ENCODE measurements around the gene MISP.
"Not testable (repeated sequence)": the region's sequence is repeated elsewhere in the genome, so short reads cannot be mapped to it uniquely, and the experiment has no call there.

The MISP gene, protein sequence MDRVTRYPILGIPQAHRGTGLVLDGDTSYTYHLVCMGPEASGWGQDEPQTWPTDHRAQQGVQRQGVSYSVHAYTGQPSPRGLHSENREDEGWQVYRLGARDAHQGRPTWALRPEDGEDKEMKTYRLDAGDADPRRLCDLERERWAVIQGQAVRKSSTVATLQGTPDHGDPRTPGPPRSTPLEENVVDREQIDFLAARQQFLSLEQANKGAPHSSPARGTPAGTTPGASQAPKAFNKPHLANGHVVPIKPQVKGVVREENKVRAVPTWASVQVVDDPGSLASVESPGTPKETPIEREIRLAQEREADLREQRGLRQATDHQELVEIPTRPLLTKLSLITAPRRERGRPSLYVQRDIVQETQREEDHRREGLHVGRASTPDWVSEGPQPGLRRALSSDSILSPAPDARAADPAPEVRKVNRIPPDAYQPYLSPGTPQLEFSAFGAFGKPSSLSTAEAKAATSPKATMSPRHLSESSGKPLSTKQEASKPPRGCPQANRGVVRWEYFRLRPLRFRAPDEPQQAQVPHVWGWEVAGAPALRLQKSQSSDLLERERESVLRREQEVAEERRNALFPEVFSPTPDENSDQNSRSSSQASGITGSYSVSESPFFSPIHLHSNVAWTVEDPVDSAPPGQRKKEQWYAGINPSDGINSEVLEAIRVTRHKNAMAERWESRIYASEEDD

DNA sequence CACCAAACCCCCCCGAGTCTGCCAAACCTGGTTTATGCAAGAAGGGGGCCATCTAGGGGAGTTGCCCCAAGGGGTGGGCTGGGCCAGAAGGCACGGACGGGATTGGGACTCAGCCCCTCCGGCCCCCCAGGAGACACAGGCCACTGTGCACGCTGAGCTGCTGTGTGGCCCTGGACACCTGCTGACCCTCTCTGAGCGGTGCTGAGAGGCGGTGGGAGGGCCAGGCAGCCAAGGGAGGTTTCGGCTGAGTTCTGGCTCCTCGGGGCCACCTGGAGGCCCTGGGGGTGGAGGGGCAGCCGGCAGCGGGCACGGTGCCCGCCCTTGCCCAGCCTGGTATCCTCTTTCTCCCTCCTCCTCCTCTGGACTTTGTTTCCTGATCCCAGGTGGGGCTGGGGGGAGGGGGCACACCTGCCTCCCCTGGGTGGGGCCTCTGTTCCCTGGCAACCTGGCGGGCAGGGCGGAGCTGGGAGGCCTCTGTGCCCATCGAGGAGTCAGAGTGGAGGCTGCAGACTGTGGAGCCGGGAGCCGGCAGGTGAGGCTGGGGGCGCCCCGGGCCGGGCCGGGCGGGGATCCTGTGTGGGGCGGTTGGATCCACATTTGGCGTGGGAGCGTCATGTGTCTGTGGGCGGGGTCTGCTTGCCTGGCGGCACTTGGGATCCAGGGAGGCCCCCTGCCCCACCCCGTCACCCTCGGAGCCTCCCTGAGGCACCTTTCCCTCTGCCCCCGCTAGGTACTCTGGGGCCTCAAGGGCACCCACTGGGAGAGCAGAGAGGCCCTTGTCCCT, at the start of gene MISP:
MISP (plus strand) TSS at position 473 of the 784 bp plus-strand sequence. CDS start 5,835 bp downstream, outside the sequence.
- DNase-seq (ENCODE audit: low read depth): no peak

DNA sequence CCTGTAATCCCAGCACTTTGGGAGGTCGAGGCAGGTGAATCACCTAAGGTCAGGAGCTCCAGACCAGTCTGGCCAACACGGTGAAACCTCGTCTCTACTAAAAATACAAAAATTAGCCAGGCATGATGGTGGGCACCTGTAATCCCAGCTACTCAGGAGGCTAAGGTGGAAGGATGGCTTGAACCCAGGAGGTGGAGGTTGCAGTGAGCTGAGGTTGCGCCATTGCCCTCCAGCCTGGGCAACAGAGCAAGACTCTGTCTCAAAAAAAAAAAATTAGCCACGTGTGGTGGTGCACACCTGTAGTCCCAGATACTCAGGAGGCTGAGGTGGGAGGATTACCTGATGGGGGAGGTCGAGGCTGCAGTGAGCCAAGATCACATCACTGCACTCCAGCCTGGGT, 48.1 kb upstream of the MISP start:
- DNase-seq (ENCODE audit: low read depth): not testable (repeated sequence)

DNA sequence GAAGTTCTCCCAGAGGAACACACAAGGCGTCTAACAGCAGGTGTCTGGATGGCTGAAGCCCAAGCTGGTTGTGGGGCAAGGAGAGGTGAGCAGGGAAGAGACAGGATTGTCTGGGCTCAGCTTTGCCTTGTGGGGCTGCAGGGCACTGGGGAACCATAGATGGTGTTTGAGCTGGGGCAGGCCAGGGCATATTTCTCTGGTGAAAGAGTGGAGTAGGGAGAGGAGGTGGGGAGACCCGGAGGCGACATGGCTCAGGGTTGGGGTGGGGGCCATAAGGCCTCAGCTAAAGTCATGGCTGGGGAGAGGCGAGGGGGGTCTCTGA, 47.6 kb upstream of the MISP start:
- no peak for DNase-seq (ENCODE audit: low read depth)

DNA sequence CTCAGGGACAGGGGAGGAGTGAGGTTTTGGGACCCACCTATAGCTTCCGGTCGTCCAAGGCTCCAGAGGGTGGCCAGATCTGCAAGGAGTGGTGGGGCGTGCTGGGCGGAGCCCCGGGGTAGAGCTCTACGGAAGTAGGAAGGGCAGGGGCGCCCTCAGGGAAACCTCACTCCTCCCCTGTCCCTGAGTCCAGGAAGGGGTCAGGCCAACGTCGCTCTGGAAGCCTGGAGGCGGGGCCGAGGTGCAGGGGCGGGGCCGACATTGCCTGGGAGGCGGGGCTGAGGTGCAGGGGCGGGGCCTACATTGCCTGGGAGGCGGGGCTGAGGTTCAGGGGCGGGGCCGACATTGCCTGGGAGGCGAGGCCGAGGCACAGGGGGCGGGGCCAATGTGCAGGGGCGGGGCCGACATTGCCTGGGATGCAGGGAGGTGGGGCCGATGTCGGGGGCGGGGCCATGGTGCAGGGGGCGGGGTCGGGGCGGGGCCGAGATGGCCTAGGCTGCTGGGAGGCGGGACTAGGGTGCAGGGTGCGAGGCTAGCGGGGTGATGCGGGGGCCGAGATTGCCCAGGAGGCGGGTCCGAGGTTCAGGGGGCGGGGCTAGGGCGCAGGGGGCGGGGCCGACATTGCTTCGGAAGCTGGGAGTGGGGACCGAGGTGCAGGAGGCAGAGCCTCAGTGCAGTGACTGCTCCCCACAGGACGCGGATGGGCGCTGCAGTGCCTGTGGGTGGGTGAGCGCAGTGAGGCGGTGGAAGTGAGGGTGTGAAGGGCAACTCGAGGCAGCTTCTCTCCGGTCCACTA, 47.1 kb upstream of the MISP start:
- peak; percentile 67 for DNase-seq (ENCODE audit: low read depth)

DNA sequence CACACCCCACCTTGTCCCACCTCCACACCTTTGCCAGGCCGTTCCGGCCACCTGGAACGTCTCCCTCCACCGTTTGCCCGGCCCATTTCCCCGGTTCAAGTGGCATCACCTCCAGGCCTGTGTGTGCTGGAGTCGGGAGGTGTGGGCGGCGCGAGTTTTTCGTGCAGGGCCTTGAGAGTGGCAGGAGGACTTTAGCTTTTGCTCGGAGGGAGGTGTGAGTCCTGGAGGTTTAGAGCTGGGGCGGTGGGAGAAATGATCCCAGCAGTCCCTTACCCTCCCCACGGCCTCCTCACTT, 46.5 kb upstream of the MISP start:
- no peak for DNase-seq (ENCODE audit: low read depth)

DNA sequence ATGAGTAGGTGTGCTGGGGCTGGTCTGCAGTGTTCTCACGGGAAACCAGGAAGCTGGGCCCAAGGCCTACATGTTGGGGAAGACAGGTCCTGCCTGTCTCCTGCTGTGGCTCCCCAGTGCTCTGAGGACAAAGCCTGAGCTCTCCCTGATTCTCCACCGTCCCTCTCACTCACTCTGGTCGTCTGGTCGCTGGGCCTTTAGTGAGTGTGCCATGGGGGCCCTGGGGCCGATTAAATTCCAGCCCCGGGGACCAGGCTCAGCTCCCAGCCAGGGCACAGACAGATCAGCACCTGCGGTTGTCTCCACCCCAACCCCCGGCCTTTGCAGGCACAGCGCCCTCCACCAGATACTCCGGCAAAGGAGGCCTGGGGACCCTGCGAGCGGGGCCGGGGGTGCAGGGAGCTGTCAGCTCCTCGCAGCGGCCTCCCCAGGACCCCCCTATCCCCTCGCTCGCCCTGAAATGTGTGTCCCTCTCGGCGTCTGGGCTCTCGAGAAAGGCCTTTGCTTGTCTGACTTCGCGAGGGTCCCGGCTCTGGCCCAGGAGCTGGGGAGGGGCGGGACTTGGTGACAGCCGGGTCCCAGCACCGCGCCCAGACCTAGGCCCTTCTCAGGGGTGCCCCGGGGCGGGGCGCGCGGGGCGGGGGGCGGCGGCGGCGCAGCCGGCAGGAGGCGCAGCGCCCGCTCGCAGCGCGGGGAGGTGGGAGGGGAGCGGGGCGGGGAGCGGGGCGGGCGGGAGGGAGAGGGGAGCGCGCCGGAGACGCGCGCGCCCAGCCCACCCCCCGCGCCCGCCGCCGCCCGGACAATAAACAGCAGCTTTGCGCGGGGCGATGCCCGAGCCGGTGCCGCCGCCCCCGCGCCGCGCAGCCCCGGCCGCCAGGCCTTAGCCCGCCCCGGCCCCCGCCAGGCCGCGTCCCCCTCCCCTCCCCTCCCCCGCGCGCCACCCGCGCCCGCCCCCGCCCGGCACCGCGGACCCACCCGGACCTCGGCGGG, 42.5 kb upstream of the MISP start, which contains the start of gene PALM:
PALM (plus strand) TSS at position 782 of the 990 bp plus-strand sequence. CDS start 212 bp downstream, outside the sequence.
- no peak for DNase-seq (ENCODE audit: low read depth)

DNA sequence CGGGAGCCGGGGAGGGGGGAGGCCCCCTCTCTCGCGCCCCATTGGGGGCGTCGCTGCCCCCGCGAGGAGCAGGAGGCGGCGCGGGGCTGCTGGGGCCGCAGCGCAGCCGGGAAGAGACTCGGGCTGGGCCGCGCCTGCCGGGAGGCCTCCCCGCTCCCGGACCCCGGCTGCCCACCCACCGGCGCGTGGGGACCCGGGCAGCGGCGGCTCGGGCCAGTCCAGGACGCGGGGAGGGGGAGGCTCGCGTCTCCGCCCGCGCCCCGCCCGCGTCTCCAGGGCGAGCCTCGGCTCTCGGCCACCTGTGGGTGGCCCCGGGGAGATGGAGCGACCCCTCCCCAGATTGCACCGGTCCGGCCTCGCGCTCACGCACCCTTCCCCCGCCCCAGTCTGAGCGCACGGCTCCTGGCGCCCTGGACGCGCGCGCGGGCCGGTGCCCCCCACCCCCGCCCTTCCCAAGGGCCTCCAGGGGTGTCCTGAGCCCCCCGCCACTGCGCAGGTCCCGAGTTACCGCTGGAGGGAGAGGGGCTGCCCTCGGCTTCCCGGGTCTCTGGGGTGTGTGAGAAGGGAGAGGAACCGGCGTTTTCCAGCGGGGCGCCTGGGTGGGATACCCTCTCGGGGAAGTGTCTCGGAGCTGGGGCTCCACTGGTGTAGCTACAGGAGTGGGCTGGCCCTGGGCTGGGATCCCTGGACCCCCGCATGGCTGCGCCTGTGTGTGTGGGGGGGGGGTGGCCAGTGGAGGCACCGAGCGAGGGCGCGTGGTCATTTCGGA, 41.5 kb upstream of the MISP start:
- no peak for DNase-seq (ENCODE audit: low read depth)

DNA sequence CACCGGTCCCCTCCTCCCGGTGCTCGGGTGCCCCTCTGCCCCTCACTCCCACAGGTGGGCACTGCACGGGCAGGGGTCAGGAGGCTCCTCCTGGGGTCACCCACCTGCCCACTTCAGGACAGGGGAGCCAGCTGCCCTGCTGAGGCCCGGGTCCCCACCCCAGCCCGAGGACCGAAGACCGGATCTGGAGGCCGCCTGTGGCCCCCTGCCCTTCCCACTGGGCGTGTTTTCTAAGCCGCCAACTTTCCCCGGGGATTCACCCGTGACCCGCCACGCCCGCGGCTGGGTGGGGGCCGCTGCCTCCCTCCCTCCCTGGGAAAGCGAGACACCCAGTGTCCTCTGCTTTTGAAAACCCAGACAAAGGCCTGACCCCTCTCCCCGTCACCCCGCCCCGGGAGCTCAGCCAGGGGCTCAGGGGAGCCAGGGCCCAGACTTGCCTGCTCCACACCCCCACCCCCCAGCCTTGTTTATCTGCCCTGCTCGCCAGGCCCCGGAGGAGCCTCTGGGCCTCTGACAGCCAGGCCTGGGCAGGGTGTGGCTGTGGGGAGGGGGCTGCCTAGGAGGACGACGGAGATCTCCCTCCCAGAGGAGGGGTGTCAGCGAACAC, 40.8 kb upstream of the MISP start:
- DNase-seq (ENCODE audit: low read depth): no peak

DNA sequence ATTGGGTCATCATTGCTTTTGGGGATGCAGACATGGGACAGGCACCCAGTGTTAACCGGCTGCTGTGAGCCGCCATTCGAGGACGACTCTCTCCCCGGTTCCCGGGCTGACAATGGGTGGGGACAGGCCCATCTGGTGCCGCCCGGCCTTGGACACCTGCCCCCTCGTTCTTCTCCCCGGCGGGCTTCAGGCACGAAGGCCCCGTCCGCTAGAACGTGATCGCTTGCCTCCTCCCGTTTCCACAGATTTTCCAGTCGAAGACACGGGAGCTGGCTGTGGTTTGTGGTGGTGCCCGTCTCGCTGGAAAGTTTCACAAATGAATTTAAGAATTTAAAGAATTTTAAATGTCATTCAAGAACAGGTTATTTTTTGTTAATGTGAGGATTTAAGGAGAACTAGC, 40.1 kb upstream of the MISP start:
- no peak for DNase-seq (ENCODE audit: low read depth)

DNA sequence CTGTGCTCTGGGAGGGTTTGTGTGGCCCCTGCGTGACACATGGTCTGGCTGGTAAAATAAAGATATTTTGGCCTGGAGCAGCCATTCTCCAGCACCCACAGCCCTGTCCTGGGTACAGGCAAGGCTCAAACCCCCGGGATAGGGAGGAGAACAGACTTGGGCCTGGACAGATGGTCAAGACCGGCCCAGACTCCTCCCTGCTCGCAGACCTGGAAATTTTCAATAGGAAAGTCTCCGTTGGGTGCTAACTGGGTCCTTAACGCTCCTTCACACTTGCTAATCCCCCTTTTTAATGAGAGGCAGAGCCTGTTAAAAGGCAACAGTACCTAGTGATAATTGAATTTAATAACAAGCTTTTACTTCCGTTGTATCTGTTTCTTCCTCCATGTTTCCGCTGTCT, 39.7 kb upstream of the MISP start:
- DNase-seq (ENCODE audit: low read depth): no peak

DNA sequence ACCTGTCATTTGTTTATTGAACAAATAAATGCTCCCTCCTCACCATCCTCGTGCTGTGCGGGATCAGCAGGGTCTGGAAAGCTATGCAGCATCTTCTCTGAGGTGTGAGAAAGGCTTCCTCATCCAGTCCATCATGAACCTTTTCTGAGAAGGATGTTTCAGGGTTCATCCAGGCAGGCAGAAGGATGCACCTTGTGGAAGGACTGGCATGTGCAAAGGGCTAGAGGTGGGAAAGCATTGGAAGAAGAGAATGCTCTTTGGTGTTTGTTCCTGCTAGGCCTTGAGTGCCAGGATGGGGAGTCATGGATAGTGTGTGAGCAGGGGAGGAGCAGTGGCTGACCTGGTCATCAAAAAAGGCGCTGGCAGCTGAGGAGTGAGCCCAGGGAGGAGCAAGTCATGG, 35.6 kb upstream of the MISP start:
- no peak for DNase-seq (ENCODE audit: low read depth)

DNA sequence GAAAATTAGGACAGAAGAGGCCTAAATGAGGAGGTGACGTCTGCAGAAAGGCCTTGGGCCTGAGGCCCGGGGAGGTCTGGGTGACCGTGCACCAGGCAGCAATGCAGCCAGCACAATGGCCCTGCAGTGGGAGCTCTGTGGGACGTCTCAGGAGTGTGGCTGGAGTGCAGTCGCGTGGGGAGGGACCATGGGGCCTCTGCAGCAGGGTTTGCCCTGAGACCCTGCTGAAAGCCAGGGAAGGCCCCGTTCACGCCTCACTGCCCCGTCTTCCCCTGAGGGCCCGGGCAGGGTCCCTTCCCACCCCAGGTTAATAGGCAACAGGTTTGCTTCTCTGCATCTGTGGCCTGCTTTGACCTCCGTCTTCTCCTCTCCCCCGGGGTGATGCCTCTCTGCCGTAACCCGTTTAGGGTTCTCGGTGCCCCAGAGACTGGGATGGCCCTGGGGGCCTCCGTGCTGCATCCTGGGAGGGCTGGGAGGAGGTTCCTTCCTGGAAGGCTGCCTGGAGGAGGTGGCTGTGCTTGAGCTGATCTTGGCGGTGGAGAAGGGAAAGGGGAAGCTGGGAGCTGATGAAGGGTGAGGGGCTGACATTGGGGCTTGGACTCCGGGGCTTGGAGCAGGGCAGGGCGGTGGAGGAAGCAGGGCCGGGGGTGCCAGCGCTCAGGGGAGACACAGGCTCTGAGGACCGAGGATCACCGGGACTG, 32.5 kb upstream of the MISP start:
- no peak for DNase-seq (ENCODE audit: low read depth)

DNA sequence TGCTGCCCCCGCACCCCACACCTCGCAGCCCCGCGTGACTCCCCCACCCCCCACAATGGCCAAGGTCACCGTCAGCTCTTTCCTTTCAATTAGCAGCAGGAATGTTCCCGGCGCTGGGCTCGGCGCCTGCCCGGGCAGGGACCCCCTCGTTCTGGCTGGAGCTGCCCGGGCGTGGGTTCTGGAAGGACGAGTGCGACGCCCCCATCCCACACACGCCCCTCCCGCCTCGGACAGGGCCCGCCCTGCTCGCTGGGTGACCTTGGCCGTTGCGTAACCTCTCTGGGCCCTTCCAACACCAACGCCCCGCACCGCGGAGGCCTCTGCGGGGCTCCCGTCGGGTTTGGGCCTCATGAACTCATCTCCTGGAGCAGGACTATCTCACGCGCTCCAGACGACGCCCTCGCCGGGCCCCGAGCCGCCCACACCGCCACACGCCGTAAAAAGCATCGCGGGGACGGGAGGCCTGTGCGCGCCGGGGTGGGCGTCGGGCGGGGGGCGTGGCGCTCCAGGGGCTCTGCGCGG, 31.9 kb upstream of the MISP start:
- DNase-seq (ENCODE audit: low read depth): no peak

DNA sequence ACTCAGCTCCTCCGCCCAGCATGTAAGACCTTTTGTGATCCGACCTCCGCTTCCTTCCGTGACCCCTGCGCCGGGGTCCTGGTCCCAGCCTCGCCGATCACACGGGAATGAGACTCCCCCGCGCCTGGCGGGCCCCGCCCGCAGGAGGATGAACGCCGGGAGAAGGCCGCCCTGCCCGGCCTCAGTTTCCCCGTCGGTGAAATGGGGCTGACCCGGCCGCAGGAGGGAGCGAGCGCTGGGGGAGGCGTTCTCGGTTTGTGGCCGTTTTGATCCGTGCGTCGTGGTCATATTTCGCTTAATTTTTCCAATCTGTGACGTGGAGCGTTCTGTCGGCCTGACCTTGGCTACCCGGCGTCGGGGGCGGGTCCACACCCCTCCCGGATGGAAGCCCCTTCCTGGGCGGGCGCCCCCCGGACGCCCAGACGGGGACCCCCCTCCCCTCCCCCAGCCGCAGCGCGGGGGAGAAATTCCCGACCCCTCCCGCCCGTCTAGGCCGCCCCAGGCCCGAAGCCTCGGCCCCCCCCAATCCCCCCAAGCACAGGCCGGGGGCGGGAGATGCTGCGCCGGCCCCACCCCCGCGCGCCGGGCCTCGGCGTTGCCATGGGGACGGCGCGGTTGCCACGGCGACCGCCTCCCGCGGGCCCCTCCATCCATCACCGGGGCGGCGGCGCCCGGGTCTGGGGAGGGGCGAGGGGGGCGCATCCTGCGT, 31.1 kb upstream of the MISP start:
- no peak for DNase-seq (ENCODE audit: low read depth)

DNA sequence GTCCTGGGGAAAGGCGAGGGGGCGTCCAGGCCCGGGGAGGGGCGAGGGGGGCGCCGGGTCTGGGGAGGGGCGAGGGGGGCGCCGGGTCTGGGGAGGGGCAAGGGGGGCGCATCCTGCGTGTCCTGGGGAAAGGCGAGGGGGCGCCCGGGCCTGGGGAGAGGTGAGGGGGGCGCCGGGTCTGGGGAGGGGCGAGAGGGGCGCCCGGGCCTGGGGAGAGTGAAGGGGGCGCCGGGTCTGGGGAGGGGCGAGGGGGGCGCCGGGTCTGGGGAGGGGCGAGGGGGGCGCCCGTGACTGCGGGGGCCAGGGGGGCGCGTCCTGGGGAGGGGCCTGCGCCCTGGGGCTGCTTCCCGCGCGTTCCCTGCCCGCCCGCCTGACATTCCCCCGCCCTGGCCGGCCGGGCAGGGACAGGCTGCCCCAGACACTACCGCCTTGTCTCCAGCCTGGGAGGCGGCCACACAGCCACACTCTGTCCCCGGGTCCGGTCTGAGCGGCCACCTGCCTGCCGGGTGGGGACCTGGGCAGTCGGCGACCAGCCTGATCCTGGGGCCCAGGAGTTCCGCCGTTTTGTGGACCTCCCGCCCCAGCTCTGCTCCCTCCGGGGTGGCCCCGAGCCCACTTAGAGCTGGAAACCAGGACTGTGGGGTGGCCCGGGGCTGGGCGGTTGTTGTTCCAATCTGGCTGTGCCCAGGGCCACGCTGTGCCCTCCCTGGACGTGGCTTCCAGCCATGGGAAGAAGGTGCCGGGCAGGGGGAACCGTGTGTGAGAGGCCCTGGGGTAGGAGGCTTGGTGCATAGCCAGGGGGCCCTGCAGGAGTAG, 30.4 kb upstream of the MISP start:
- no peak for DNase-seq (ENCODE audit: low read depth)

DNA sequence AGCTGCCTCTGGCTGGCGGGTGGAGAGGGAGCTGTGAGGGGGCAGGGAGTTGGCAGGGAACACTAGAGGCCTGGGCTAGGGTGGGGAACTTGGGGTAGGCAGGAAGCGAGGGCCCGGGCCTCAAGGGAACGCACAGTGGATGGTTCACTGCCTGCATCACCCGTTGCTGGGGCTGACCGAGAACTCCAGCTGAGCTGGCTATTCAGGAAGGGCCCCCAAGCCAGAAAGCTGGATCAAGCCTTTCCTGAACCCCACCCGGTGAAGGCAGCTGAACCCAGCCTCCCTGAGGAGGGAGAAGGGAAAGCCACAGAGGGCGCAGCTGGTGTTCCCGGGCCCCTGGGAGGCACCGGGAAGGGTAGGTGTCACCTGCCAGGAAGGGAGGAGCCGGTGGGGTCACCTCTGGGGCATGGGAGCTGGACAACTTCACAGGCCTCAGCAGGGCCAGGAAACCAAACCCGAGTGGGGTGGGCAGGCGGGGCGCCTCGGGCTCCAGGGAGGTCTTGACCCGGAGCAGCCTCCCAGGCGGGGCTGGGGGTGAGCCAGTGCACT, 28.3 kb upstream of the MISP start:
- DNase-seq (ENCODE audit: low read depth): no peak

DNA sequence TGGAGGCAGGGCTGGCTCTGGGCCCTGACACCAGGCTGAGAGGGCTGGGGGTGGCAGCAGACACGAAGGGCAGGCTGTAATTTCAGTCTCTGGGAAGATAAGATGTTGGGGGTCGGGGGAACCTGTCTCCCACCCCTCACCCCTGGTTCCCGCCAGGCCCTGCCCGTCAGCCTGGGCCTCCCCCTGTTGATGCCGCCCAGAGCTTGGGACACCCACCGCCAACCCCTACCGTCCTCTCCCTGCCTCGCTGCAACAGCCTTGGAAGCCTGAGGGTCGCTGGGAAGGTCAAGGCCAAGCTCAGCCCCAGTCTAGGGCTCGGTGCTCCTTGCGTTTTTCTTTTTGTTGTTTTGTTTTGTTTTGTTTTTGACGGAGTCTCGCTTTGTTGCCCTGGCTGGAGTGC, 27.7 kb upstream of the MISP start:
- DNase-seq (ENCODE audit: low read depth): no peak

All from activated T-cell treated with anti-CD3 and anti-CD28 coated beads for 48 hours (primary cell).